NCI-H1694 (cell line): Measurements from ENCODE around the gene FBXO28.
"Not testable (repeated sequence)": the region's sequence is repeated elsewhere in the genome, so short reads cannot be mapped to it uniquely, and the experiment has no call there.

ENCODE experiments used
- DNase-seq: peaks from one replicate; lab custom pipeline; 2025; lab: John Stamatoyannopoulos, UW

FBXO28 gene

DNA sequence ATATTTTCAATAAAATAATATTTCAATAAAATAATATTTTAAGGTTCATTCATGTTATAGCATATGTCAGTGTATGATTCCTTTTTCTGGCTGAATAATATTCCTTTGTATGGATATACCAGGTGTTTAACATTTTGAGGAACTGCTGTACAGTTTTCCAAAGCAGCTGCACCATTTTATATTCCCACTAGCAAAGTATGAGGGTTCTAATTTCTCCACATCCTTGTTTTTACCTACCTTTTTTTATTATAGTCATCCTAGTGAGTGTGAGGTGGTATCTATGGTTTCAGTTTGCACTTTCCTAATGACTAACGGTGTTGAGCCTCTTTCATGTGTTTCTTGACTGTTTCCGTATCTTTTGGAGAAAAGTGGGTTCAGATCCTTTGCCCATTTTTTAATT lies 74.4 kb downstream of the FBXO28 start:
- no peak for DNase-seq

DNA sequence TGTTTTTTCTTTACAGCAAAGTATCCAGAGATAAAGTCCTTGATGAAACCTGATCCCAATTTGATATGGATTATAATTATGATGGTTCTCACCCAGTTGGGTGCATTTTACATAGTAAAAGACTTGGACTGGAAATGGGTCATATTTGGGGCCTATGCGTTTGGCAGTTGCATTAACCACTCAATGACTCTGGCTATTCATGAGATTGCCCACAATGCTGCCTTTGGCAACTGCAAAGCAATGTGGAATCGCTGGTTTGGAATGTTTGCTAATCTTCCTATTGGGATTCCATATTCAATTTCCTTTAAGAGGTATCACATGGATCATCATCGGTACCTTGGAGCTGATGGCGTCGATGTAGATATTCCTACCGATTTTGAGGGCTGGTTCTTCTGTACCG lies 75.7 kb downstream of the FBXO28 start:
- no peak for DNase-seq

DNA sequence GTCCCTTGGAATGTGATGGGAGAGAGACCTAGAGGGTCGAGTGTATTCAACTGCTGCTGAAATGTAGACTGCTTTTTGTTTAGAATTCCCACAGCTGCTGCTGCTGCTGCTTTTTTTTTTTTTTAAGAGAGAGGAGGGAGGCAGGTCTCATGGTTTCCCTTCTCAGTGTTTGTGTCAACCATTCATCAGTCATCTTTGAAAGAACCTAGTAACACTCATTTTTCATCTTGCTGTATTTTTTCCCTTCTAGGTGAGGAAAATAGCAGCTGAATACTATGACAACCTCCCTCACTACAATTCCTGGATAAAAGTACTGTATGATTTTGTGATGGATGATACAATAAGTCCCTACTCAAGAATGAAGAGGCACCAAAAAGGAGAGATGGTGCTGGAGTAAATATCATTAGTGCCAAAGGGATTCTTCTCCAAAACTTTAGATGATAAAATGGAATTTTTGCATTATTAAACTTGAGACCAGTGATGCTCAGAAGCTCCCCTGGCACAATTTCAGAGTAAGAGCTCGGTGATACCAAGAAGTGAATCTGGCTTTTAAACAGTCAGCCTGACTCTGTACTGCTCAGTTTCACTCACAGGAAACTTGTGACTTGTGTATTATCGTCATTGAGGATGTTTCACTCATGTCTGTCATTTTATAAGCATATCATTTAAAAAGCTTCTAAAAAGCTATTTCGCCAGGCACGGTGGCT lies 78.3 kb downstream of the FBXO28 start:
- no peak for DNase-seq

DNA sequence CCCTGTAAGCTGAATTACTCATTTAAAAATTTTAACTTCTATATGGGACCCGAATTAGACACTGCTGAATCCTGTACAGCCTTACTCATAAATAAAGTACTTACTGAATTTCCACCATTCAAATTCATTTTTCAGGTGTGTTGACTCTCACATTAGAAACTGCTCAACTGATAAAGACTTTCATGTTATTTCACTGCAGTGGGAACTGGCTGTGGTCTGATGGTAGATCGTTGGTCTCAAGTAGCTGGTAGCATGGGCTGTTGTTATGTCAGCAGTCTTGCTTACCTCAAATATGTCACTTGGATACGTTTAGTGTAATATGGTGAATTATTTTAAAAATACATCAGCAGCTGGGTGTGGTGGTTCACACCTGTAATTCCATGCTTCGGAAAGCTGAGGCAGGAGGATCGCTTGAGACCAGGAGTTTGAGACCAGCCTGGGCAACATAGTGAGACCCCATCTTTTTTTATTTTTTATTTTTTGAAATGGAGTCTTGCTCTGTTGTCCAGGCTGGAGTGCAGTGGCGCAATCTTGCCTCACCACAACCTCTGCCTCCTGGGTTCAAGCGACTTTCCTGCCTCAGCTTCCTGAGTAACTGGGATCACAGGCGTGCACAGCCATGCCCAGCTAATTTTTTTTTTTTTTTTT lies 79.5 kb downstream of the FBXO28 start:
- DNase-seq, result no peak

DNA sequence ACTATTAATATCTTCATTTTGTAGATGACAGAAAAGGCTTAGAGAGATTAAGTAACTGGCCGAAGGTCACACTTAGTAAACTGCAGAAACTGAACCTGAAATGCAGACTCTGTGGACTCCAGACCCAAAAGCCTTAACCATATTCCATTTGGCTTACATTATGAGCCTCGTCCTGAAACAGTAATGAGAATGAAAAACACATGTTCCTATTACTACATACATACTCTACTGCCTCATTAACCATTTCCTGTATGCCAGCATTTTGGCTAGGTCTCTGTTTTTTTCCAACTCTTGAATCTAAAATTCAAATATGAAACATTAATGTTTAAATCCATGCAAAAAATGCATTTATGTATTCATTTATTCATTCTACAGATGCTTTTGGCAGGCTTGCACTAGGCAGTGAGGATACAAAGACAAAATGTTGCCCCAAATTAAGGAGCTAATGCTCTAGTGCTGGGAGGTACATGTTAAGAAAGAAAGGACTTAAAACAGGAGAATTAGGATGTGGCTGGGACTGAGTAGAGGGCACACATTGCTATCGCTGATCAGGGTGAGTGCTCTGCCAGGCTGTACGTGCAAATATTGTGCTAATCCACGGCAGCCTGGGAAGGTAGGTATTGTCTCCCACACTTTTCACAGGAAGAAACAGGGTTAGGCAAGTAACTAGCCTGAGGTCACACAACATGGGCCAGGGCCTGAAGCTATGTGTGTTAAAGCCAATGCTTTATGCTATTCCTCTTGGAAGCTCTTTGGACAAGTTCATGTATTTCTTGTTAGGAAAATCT lies 83.1 kb downstream of the FBXO28 start:
- no peak for DNase-seq

DNA sequence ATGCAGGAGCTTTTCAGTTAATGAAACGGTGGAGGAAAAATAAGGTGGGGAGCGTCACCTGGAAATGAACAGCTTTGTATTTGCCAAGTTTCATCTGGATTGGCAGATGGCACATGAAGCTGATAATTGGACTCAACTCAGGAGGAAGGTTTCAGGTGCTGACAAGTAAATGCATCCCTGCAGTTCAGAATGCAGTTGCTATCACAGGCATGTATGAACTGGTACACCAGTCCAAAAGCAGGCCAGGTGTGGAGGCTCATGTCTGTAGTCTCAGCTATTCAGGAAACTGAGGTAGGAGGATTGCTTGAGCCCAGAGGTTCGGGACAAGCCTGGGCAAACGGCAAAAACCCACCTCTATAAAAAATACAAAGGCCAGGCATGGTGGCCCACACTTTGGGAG lies 84.7 kb downstream of the FBXO28 start:
- DNase-seq, result no peak

DNA sequence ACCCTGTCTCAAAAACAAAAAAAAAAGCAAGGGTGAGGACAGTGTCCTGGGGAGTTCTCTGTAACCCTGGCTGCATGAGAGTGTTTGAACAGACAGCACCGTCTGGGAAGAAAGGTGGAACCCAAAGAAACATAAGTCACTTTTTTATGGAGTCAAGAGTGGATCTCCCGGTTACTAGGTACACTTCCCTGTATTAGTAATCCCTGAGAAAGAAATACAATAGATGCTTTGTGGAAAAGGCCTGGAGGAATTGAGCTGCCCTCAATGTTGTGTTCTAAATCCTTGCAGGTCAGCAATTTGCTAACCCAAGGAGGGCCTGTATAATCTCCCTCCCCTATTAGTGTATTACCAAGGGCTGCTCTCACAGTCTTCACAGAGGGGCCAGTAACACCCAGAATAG lies 85.8 kb downstream of the FBXO28 start:
- DNase-seq, result no peak

DNA sequence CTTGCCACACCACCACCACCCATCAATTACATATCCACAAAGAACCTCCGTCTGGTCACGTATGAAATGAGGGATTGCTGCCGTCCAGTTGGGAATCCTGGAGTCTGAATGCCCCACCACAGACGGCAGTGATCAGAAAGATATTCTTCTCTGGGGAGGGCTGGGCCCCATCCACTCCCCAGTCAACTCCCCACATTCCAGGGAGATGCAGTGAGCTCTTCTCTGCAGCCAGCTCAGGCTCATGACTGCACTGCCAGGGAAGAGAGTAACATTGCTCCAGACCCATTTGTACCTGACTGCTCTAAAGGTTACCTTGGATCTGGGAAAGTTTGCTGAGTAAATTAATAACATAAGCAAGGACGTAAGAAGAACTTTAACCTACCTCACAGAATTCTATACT lies 87.5 kb downstream of the FBXO28 start:
- no peak for DNase-seq

DNA sequence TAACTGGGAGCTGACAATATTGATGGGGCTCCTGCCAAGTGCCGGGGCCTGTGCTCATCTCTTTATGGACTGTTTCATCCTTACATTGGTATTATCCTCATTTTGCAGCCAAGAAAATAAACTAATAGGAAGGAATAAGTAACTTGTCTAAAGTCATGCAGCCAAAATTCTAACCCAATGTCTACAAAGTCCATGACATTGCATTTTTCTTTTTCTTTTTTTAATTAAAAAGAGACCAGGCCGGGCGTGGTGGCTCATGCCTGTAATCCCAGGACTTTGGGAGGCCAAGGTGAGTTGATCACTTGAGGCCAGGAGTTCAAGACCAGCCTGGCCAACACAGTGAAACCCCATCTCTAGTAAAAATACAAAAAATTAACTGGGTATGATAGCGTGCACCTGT lies 87.9 kb downstream of the FBXO28 start:
- no peak for DNase-seq

DNA sequence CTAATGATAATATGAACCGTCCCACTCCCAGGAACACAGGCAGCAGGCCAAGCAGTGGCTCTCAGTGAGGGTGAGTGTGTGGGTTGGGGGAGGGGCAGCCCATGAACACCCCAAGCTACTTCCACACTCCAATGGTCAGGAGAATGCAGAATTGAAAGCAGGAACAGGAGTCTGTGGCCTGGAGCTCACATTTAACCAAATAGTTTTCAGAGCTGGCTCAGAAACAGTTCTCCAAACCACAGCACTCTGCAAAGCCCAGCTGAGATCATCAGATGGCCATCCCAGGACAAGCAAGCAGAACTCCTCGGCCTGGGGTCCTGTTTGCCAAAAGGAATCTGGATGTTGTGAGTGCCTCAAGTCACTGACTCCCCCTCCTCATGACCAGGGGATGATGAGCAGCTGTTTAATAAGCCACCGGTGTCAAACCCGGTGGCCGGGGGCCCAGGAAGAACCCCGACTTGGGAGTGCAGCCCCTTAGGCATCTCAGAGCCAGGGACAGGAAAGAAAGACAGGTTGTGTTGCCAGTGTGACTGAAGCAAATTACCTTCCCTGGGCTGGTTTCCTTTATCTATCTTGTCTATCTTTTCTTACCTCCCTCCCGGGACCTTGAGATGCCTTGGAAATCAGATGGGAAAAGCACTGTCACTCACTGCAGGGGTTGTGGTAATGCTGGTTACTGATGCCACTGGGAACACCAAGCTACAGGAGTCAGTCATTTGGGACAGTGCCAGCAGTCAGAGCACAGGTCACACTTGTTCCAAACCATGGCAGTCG lies 89.5 kb downstream of the FBXO28 start:
- no peak for DNase-seq

DNA sequence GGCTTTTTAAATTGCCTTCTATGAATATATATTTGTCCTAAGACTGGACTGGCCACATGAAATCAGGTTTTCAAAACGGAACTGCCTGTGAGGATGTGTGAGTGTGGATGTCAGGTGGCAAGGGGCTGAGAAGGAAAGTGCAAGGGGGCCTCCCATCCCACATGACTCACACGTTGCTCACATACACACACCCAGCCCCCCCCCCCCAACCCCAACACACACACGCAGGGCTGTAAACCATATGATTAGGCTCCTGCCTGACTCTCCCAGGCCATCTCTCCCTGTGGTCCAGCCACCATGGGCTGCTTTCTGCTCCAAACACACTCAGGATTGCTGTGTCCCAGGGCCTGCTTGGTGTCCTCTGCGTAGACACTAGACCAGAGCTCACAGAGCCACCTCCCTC lies 91.5 kb downstream of the FBXO28 start:
- no peak for DNase-seq

DNA sequence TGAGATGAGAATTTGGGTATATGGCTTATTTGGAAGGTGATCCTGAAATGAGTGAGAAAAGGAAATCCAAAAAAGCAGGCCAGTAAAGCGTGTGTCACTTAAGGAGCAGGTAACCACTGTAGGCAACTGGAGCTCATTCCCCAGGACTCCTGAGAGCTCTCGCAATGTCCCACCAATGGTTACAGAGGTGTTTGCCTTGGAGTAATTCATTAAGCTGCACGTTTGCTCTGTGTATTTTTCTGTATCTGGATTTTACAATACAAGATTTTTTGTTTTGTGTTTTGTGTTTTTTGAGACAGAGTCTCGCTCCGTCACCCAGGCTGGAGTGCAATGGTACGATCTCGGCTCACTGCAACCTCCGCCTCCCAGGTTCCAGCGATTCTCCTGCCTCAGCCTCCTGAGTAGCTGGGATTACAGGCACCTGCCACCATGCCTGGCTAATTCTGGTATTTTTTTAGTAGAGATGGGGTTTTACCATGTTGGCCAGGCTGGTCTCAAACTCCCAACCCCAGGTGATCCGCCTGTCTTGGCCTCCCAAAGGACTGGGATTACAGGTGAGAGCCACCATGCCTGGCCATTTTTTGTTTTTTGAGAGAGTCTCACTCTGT lies 92.1 kb downstream of the FBXO28 start:
- DNase-seq, result not testable (repeated sequence)

DNA sequence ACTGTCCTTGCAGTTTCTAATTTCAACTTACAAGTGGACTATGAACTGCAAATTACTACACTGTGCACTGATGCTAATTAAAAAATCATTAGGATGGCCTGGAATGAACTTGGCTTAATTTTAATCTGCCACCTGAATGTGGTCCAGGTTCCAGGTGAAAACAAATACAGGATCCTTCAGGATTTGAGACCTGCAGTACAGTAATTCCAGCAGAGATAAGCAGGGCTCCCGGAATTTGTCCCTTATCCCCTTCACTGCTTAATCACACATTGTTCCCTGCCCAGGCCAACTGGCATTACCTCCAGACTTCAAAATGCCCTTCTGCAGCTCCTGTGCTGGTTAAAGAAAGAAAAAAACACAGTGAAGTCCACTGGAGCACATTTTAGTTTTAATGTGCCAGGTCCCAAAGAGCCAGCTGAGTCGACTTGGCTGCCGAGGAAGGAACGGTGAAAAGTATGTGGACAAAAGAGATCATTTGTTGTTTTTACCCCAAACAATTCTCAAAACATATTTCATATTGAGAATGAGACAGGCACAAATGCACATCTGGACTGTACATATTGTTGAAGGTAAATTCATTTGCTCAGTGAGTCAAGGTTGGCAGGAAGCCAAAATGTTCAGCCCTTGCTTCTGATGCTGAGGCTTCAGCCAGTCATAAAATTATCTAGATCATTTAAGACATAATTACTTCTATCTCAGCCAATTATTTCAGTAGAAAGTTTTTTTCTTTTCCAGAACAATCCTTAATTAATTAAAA lies 97.5 kb downstream of the FBXO28 start:
- DNase-seq, result peak; percentile 95
